Upper lobe of right lung (tissue), 1 donor: Measurements from ENCODE around the gene PCDH8. TPM values are rescaled to one million over a fixed set of nuclear protein-coding genes. Genes with fewer than 3 reads are reported as not detected.

Source experiments
- ATAC-seq: fragments of 200-7000 bp; cut with Tn5 transposase; one replicate; pipeline ENCODE4 v1.9.1; 2020; ENCODE audit warnings: mild to moderate bottlenecking, moderate library complexity
- DNase-seq: peaks from one replicate; pipeline ENCODE4 v3.0.0-alpha.2; 2020
- H3K27ac ChIP-seq: fragments of 200-600 bp; one replicate; pipeline ENCODE4 v1.8.0; 2022
- H3K27me3 ChIP-seq: fragments of 200-600 bp; one replicate; pipeline ENCODE4 v1.8.0; 2022; ENCODE audit warnings: mild to moderate bottlenecking
- H3K36me3 ChIP-seq: fragments of 200-600 bp; one replicate; pipeline ENCODE4 v1.8.0; 2022
- H3K4me1 ChIP-seq: fragments of 200-600 bp; one replicate; pipeline ENCODE4 v1.8.0; 2022
- H3K4me3 ChIP-seq: fragments of 200-600 bp; one replicate; pipeline ENCODE4 v1.8.0; 2022; ENCODE audit warnings: mild to moderate bottlenecking
- H3K9me3 ChIP-seq: fragments of 200-600 bp; one replicate; pipeline ENCODE4 v1.8.0; 2022
- CTCF ChIP-seq: fragments of 200-600 bp; IDR thresholded peaks from one replicate; pipeline ENCODE4 v1.8.0; 2022; ENCODE audit warnings: antibody characterized with exemption
- intact Hi-C: fragments of 100-400 bp; cut with DNase I; formaldehyde crosslinking; loops from one replicate; pipeline ENCODE4 v1.11.0; 2022
- total RNA-seq: library from RNA; stranded (reverse); fragmentation: NEBNext Ultra II Directional; extraction: Animal tissue kit (Norgen Biotek cat#: 25700); gene quantifications from one replicate; pipeline ENCODE4 v1.2.1, GENCODE V29; 2021
- donor health status: DM: no; HTN: yes; CAD: no; lungs with severe emphysema.

Gene PCDH8
- total RNA-seq, 1 donor from 2014 or later: not detected

GRCh38 chr13:52840066-52840465 lies 8.4 kb downstream of the PCDH8 start:
- DNase-seq: no peak
- intact Hi-C loops: no loop called here
- Histone ChIP-seq H3K27ac (no peak overlapping the region), H3K4me1 (no peaks in the 10 kb centered on the region), H3K27me3 (peaks cover 34% of the 10 kb centered on the region), H3K36me3 (no peaks in the 10 kb centered on the region), H3K4me3 (no peak overlapping the region), H3K9me3 (no peaks in the 10 kb centered on the region)
- no peak for TF ChIP-seq CTCF
- no peak for ATAC-seq

DNA sequence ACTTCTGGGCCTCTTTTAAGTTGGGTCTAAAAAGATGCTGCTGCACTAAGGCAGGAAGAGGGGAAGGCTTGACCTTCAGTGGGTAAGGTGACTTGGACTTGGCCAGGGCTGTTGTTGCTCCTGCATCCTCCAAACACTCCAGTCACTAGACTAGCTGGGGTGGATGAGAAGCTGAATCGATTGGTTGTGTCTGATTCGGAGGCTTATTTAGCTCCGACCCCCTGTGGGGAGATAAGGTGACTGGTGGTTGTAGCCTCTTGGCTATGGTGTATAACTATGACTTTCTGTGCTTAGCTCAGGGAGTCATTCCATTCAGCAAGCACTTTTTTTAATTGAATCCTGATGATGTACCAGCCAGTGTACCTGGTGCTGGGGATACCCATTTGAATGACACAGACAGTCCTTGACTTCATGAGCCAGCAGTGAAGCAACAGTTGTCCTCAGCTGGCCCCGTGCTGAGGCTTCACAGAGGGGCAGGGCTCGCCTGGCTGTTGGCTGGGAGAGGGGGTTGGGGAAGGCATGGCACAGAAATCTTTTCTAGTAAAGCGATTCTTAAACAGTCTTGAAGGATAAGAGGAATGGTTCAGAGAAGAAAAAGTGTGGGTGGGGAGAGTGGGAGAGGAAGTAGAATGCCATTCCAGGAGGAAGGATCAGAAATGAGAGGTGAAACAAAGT lies 9.9 kb downstream of the PCDH8 start:
- peaks cover 19% of the 10 kb centered on the region for H3K27me3 ChIP-seq
- H3K4me3 ChIP-seq: no peak overlapping the region
- H3K4me1 ChIP-seq: no peaks in the 10 kb centered on the region
- intact Hi-C loops: no loop called here
- TF ChIP-seq CTCF: no peak
- DNase-seq: no peak
- H3K27ac ChIP-seq: no peak overlapping the region
- no peaks in the 10 kb centered on the region for H3K9me3 ChIP-seq
- H3K36me3 ChIP-seq: no peaks in the 10 kb centered on the region
- no peak for ATAC-seq

DNA sequence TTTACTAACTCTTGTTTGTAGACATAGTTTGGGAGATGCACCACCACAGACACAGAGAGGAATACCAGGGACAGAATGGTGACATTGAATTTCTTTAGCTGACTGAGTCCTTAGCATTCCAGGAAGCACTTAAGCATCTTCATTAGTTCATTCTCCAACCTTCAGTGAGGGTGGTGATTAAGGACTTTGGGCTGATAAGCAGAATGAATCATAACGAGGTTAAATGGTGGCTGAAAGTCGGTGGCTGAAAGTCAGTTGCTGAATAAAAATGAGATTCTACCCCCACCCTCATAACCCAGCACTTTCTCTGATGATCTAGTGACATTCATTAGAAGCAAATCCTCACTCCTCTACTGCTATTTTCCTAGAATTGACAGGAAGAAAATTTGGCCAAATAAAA lies 10.6 kb downstream of the PCDH8 start:
- no peaks in the 10 kb centered on the region for H3K9me3 ChIP-seq
- intact Hi-C loops: no loop called here
- H3K36me3 ChIP-seq: no peaks in the 10 kb centered on the region
- H3K27ac ChIP-seq: no peak overlapping the region
- H3K4me1 ChIP-seq: no peaks in the 10 kb centered on the region
- H3K4me3 ChIP-seq: no peak overlapping the region
- no peak for ATAC-seq
- DNase-seq: no peak
- TF ChIP-seq CTCF: no peak
- peaks cover 12% of the 10 kb centered on the region for H3K27me3 ChIP-seq

DNA sequence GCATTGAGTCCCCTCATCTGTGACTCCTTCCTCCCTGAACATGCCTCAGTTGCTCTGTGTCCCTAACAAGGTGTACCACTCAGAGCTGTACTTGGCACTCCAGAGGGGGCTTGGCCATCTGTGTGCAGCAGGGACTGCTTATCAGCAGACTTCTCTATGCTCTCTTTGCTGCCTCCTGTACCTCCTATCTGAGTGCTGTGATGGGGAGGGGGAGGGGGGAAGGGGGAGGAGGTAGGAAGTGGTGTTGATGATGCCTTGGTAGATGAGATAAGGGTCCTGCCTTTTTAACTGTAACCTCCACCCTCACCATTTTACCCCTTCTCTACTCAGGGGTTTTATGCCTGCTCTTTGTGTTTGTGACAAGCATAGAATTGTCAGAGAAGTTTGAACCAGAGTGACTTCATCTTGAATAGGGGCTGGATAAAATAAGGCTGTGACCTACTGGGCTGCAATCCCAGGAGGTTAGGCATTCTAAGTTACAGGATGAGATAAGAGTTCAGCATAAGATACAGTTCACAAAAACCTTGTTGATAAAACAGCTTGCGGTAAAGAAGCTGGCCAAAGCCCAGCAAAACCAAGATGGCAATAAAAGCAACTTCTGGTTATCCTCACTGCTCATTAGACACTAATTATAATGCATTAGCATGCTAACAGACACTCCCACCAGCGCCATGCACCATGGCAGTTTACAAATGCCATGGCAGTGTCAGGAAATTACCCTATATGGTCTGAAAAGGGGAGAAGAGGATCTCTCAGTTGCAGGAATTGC lies 13.2 kb downstream of the PCDH8 start:
- ATAC-seq (no peak), DNase-seq (no peak)
- H3K36me3 ChIP-seq: no peaks in the 10 kb centered on the region
- intact Hi-C loops: no loop called here
- no peak overlapping the region for H3K4me3 ChIP-seq
- H3K27me3 ChIP-seq: peaks cover 8% of the 10 kb centered on the region
- no peak for TF ChIP-seq CTCF
- H3K27ac ChIP-seq: no peak overlapping the region
- H3K4me1 ChIP-seq: no peaks in the 10 kb centered on the region
- no peaks in the 10 kb centered on the region for H3K9me3 ChIP-seq

DNA sequence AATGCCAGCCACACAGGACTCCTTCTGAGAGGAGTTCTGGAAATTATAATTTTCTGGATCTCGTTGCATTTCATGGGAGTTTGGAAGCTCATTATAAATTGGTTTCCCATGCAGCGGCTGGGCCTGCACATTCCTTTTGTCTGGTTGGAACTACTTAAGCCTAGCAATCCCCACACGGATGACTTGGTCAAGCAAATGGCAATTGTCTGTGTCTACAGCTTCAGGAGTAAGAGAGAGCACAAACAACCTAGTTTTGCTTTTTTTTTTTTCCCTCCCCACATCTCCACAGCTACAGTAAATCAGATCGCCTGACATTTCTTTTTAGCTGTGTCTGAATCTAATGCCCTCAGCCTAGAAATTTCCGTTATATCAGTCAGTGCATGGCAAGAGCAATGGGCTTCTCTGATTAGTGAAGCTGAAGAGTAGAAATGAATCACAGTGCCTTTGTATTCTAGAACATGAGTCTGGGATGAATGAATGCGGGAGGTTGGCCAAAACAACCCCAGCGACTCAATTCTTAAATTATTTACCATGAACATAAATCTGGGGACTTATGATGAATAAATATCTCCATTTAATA lies 15.1 kb downstream of the PCDH8 start:
- no peaks in the 10 kb centered on the region for H3K27me3 ChIP-seq
- ATAC-seq (no peak), DNase-seq (no peak)
- no peaks in the 10 kb centered on the region for H3K9me3 ChIP-seq
- no peak overlapping the region for H3K27ac ChIP-seq
- H3K36me3 ChIP-seq: no peaks in the 10 kb centered on the region
- H3K4me3 ChIP-seq: no peak overlapping the region
- no peak for TF ChIP-seq CTCF
- no peaks in the 10 kb centered on the region for H3K4me1 ChIP-seq
- intact Hi-C loops: no loop called here
